ENCODE data around the gene COL20A1.

COL20A1 gene

DNA sequence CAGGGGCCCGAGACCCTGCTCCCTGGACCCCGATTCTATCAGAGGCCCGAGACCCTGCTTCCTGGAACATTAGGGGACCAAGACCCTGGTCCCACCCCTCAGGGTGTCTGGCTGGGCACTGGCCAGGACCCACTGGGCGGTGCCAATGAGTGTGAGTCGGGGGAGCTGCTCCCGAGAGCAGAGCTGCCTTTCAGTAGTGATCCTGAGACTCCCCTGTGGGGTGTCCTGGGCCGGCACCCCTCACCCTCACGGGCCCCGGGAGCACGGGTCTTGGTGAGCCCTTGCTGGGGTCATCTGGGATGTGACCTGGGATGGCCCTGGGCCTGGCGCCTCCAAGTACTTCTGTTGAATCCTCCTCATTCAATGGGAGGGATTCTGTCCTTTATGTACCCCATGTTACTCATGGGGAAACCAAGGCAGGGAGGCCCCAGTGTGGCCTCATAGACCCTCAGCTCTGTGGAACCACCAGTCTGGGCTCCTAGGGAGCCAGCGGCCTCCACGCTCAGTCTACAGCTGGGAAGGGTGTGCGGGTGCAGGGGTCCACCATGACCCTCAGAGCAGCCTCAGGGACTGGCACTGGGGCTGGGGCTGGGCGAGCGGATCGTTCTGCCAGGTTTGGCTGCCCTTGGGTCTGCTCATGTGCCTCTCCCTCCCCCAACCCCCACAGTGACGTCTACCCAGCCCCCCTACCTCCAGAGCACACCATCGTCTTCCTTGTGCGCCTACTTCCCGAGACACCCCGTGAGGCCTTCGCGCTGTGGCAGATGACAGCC, 25.6 kb downstream of the COL20A1 start:
- no peak for ATAC-seq (replicated peaks)
- Mint-ChIP-seq H3K36me3 (no peaks in the 10 kb centered on the region), H3K27me3 (peaks cover 11 to 36% of the 10 kb centered on the region in 2 donors)

DNA sequence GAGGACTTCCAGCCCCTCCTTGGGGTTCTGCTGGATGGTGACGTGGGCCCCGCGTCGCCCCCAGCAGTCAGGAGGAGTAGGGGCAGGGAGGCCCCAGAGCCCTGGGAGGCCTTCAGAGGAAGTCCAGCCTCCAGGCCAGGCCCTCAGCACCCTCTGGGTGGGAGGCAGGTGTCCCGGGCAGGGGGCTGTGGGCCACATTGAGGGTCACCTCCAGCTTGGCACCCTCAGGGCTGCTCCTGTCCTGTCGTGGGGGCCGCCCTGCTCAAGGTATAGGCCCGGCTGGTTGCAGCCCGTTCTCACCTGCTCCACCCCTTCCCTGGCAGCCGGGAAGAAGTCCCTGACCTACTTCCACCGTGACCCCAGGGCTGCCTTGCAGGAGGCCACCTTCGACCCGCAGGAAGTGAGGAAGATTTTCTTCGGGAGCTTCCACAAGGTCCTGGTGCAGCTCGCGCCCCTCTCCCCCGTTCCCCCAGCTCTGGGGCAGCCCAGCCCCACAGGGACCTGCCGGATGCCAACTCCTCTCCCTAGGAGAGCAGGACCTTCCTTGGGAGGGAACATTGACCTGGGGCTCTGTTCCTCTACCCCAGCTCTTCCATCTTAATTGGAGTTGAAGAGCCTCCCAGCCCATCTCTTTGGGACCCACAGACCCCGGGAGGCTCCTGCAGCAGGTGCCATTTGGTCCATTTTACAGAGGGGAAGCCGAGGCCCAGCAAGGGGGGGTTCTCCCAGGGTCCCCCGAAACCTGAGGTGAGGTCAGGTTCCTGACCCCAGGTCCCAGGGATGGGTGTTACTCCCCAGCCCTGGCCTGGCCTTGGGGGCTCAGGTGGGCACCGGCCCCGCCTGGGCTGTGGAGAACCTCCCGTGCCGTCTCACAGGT, 26.4 kb downstream of the COL20A1 start:
- H3K4me3 Mint-ChIP-seq: no peak overlapping the region
- DNase-seq: no peak

More for the DNA sequence above, 25.6 kb downstream of the COL20A1 start:
- Mint-ChIP-seq H3K27ac (no peak overlapping the region), H3K4me3 (no peak overlapping the region), H3K4me1 (no peaks in the 10 kb centered on the region), H3K9me3 (no peaks in the 10 kb centered on the region)
- DNase-seq: no peak

DNA sequence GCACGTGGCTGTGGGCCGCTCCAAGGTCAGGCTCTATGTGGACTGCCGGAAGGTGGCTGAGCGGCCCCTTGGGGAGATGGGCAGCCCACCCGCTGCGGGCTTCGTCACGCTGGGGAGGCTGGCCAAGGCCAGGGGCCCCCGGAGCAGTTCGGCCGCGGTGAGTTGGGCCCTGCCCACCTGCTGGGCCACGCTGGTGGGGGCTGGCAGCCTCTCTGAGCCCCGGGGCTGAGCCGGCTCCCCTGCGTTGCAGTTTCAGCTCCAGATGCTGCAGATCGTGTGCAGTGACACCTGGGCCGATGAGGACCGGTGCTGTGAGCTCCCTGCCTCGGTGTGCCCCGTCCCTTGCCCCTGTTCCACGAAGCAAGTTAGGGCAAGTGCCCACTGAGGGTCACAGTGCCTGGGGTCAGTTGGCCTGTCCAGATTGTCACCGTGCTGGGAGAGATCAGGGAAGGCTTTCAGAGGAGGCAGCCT, 27.1 kb downstream of the COL20A1 start:
- Mint-ChIP-seq H3K27ac (no peak overlapping the region), H3K36me3 (no peaks in the 10 kb centered on the region), H3K4me1 (no peaks in the 10 kb centered on the region), H3K4me3 (no peak overlapping the region), H3K27me3 (peaks cover 11 to 40% of the 10 kb centered on the region in 2 donors), H3K9me3 (no peaks in the 10 kb centered on the region)
- ATAC-seq (replicated peaks): no peak
- DNase-seq: no peak

More for the DNA sequence above, 26.4 kb downstream of the COL20A1 start:
- no peak overlapping the region for H3K27ac Mint-ChIP-seq
- no peaks in the 10 kb centered on the region for H3K36me3 Mint-ChIP-seq
- H3K4me1 Mint-ChIP-seq: no peaks in the 10 kb centered on the region
- H3K9me3 Mint-ChIP-seq: no peaks in the 10 kb centered on the region
- H3K27me3 Mint-ChIP-seq: peaks cover 11 to 42% of the 10 kb centered on the region in 2 donors
- no peak for ATAC-seq (replicated peaks)

DNA sequence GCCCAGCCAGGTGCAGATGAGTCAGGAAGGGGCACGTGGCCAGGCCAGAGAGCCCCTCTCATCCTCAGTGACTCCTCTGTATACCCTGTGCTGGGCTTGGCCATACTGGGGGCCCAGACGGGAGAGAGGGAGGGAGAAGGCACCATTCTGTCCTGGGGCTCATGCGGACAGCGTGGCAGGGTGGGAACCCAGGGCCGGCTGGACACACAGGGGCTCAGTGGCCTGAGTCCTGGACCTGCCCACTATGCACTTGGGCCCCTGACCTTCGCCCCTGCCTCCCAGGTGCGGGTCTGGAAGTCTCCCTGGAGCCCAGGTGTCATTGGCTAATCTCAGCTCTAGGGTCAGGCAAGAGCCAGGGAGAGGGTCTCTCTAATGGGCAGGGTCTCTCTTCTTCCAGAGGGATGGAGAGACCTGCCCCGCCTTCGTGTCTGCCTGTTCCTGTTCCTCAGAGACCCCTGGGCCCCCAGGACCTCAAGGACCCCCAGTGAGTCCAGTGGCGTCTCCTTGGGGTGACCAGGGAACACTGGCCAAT, 27.7 kb downstream of the COL20A1 start:
- no peaks in the 10 kb centered on the region for H3K9me3 Mint-ChIP-seq
- ATAC-seq (replicated peaks) (no peak), DNase-seq (no peak)
- H3K36me3 Mint-ChIP-seq: no peaks in the 10 kb centered on the region
- H3K27ac Mint-ChIP-seq: no peak overlapping the region
- no peak overlapping the region for H3K4me3 Mint-ChIP-seq
- peaks cover 6 to 34% of the 10 kb centered on the region in 2 donors for H3K27me3 Mint-ChIP-seq
- H3K4me1 Mint-ChIP-seq: no peaks in the 10 kb centered on the region

DNA sequence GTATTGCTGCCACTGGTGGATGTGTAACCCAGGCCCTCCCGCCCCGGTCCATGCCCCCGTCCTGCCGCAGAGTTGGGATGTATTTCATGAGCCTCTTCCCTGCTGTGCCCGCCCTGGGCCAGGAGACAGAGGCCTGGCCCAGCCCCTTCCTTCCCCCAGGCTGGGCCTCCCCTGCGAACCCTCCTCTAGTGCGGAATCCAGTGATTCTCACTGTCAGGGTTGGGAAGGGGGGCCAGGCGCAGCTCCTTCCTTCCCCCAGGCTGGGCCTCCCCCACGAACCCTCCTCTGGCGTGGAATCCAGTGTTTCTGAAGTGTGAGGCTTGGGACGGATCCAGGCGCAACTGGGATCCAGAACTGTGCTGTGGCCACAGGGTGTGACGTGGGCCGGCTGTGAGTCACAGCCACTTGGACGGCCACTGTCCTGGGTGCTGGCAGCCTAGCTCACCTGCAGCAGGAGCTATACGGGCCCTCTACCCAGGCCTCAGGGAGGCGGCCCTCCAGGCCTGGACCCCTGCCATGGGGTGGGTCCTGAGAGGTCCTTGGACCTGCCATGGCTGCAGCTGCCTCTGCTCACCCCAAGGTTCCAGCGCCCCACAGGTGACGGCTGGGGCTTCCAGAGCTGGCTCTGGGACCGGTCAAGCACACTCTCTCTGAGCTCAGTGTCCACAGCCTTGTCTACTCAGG, 28.3 kb downstream of the COL20A1 start:
- no peaks in the 10 kb centered on the region for H3K9me3 Mint-ChIP-seq
- no peak overlapping the region for H3K4me3 Mint-ChIP-seq
- no peak for DNase-seq
- H3K27ac Mint-ChIP-seq: no peak overlapping the region
- no peaks in the 10 kb centered on the region for H3K36me3 Mint-ChIP-seq
- H3K27me3 Mint-ChIP-seq: peaks cover 4 to 31% of the 10 kb centered on the region in 2 donors
- H3K4me1 Mint-ChIP-seq: peaks cover 4% of the 10 kb centered on the region in 2 donors
- ATAC-seq (replicated peaks): no peak

DNA sequence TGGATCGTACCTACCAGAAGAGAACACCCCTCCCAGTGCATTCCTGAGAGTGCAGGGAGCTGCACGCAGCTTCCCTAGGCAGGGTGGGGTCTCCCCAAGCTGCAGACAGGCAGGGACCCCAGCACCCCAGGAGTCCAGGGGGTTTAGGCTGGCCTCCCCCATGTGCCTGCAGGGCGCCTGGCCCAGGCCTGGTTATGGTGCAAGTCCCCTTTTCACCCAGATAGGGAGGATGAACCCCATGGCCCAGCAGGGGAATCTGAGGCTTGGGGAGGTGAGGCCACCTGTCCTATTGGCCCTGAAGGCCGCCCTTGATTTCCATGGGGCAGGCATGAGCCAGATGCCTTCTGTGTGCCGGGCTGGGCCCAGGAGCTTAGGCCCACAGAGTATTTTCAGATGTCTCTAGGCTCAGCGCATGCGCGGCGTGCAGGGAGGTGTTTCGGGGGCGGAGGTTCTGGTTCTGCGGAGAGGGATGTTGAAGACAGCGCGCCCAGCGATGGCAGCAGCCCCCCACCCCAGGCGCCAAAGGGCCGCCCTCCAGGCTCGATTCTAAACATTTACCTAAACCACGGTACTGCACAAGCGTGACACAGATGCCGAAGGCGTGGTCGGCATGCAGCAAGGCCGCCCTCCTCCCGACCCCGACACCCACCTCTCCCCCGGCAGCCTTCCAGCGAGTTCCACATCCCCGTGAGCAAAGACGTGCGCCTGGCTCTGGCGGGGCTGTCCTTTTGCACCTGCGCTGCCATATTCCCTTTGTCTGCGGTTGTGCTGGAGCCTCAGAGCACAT, 29.4 kb downstream of the COL20A1 start:
- peaks cover 4 to 31% of the 10 kb centered on the region in 2 donors for H3K27me3 Mint-ChIP-seq
- H3K9me3 Mint-ChIP-seq: peaks cover 0 to 5% of the 10 kb centered on the region in 2 donors
- peaks cover 5 to 11% of the 10 kb centered on the region in 2 donors for H3K4me1 Mint-ChIP-seq
- DNase-seq (no peak), ATAC-seq (replicated peaks) (no peak)
- no peak overlapping the region for H3K4me3 Mint-ChIP-seq
- H3K27ac Mint-ChIP-seq: no peak overlapping the region
- no peaks in the 10 kb centered on the region for H3K36me3 Mint-ChIP-seq

DNA sequence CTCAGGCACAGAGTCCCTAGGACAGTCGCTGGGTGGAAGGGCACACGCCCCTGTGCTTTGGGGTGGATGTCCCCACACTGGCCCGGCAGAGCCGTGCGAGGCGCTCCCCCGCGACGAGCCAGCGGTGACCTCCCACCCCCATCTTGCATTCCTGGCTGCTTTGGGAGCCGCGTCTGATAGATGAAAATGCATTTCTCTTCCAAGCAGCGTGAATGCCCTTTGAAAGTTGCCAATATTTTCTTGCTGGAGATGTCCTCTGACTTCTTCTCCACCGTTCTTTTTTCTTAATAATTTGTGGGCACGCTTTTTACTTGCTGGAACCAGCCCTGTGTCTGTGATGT, 29.9 kb downstream of the COL20A1 start:
- H3K9me3 Mint-ChIP-seq: peaks cover 0 to 5% of the 10 kb centered on the region in 2 donors
- H3K36me3 Mint-ChIP-seq: no peaks in the 10 kb centered on the region
- peaks cover 4 to 31% of the 10 kb centered on the region in 2 donors for H3K27me3 Mint-ChIP-seq
- ATAC-seq (replicated peaks) (no peak), DNase-seq (no peak)
- no peak overlapping the region for H3K27ac Mint-ChIP-seq
- no peak overlapping the region for H3K4me3 Mint-ChIP-seq
- peaks cover 5 to 11% of the 10 kb centered on the region in 2 donors for H3K4me1 Mint-ChIP-seq

- H3K4me1 Mint-ChIP-seq: peaks cover 5 to 11% of the 10 kb centered on the region in 2 donors
- DNase-seq (no peak), ATAC-seq (replicated peaks) (no peak)
- peaks cover 4 to 31% of the 10 kb centered on the region in 2 donors for H3K27me3 Mint-ChIP-seq
- H3K4me3 Mint-ChIP-seq: no peak overlapping the region
- H3K36me3 Mint-ChIP-seq: no peaks in the 10 kb centered on the region
- no peak overlapping the region for H3K27ac Mint-ChIP-seq
- H3K9me3 Mint-ChIP-seq: peaks cover 0 to 5% of the 10 kb centered on the region in 2 donors
These were observed 30.5 kb downstream of the COL20A1 start for GRCh38 chr20:63323357-63323981.

- Mint-ChIP-seq H3K4me3 (no peak overlapping the region), H3K36me3 (no peaks in the 10 kb centered on the region), H3K27ac (no peak overlapping the region), H3K9me3 (peaks cover 0 to 5% of the 10 kb centered on the region in 2 donors), H3K27me3 (peaks cover 4 to 31% of the 10 kb centered on the region in 2 donors), H3K4me1 (peaks cover 5 to 11% of the 10 kb centered on the region in 2 donors)
- ATAC-seq (replicated peaks) (no peak), DNase-seq (no peak)
These were observed 32.1 kb downstream of the COL20A1 start for GRCh38 chr20:63325021-63325471.

DNA sequence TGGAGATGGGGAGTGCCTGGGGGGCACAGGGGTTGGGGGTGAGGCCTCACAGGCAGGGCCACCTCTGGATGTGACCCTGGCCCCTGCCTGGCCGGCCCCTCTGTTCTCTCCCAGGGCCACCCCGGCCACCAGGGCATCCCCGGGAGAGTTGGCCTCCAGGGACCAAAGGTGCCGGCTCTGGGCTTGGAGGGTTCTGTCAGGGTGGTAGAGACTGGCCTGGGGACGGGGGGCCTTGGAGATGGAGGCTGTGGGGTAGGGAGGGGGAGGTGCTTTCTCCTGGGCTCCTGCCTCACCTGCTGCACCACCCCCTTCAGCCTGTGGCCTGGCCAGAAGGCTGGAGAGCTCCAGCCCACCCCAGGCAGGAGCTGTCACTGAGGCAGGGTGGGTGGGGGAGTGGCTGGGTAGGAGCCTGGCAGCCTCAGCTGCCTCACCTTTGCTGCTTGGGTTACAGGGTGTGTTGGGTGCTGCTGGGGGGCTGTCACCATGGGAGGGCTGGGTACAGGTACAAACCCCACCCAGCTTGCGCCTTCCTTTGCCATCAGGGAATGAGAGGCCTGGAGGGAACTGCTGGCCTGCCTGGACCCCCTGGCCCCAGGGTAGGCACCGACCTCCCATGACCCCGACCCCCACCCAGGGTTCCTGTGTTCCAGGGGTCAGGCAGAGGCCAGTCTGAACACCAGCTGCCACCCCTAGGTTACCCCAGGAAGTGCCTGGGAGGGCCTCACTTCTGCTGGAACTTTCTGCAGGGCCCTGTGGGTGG, 32.7 kb downstream of the COL20A1 start:
- peaks cover 4 to 31% of the 10 kb centered on the region in 2 donors for H3K27me3 Mint-ChIP-seq
- H3K4me3 Mint-ChIP-seq: no peak overlapping the region
- H3K36me3 Mint-ChIP-seq: no peaks in the 10 kb centered on the region
- no peak overlapping the region for H3K27ac Mint-ChIP-seq
- DNase-seq: no peak
- peaks cover 0 to 5% of the 10 kb centered on the region in 2 donors for H3K9me3 Mint-ChIP-seq
- peaks cover 5 to 11% of the 10 kb centered on the region in 2 donors for H3K4me1 Mint-ChIP-seq
- no peak for ATAC-seq (replicated peaks)

GRCh38 chr20:63326314-63327230, 33.6 kb downstream of the COL20A1 start:
- DNase-seq: no peak
- peaks cover 2 to 8% of the 10 kb centered on the region in 2 donors for H3K9me3 Mint-ChIP-seq
- no peak for ATAC-seq (replicated peaks)
- peak overlapping the region; percentile 71 for H3K27ac Mint-ChIP-seq
- peaks cover 0 to 3% of the 10 kb centered on the region in 2 donors for H3K36me3 Mint-ChIP-seq
- peaks cover 5 to 11% of the 10 kb centered on the region in 2 donors for H3K4me1 Mint-ChIP-seq
- H3K4me3 Mint-ChIP-seq: no peak overlapping the region
- H3K27me3 Mint-ChIP-seq: peaks cover 0 to 25% of the 10 kb centered on the region in 2 donors

All from stimulated activated naive B cell treated with anti-CD40 and anti-IgM and Interleukin-4, amounts not matched to agents 10 μg/mL and 1 μg/mL and 100 μg/mL, for 72 hours (primary cell).